ENCODE measurements around the gene APEX2.
"Not testable (repeated sequence)": the region's sequence is repeated elsewhere in the genome, so short reads cannot be mapped to it uniquely, and the experiment has no call there.

The APEX2 gene

DNA sequence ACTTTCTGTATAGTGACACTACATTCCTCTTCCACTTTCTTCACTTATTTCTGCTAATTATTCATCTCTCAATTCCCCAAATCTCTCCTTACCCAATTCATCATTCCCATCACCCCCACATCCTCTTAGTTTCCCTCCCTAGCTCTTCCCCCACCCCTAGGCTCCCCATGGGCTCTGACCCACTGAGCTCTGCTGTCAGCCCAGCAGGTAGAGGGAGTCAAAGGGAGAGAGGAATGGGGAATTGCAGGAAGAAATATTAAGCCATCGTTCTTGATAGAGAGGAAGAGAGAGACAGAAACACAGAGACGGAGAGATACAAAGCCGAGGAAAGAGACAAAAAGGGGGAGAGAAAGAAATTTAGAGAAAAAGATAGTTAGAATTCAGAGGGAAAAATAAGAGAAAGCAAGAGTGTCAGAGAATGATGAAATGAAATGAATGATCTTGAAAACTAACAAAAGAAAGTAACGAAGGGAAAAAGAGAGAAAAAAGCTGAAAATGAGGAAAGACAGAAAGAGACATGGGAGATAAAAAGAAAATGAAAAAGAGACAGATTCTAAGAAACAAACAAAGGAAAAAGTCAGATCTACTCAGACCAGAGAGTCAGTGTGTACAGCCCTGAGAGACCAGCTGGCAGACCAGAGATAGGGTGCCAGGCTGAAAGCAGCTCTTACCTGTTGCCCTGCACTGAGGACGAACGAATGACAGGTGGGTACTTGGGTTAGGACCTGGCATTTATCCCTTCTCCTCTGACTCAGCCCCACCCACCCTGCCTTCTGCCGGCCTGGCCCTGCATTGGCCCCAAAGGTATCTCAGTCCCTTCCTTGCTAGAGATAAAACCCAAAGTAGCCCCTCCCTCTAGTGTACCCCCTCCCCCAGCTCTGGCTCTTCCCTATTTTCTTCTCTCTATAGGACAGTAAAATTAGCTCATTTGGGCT is 30.4 kb downstream of the APEX2 start, which contains the start of gene ALAS2:
Gene ALAS2 (minus strand): TSS at position 707 of the 935 bp plus-strand sequence. CDS start 4,977 bp downstream, outside the sequence.
- Histone ChIP-seq H3K4me3 (no peak within 1 kb of the TSS), H3K27ac (no peak within 1 kb of the TSS)
- TF ChIP-seq, protein P1, sequence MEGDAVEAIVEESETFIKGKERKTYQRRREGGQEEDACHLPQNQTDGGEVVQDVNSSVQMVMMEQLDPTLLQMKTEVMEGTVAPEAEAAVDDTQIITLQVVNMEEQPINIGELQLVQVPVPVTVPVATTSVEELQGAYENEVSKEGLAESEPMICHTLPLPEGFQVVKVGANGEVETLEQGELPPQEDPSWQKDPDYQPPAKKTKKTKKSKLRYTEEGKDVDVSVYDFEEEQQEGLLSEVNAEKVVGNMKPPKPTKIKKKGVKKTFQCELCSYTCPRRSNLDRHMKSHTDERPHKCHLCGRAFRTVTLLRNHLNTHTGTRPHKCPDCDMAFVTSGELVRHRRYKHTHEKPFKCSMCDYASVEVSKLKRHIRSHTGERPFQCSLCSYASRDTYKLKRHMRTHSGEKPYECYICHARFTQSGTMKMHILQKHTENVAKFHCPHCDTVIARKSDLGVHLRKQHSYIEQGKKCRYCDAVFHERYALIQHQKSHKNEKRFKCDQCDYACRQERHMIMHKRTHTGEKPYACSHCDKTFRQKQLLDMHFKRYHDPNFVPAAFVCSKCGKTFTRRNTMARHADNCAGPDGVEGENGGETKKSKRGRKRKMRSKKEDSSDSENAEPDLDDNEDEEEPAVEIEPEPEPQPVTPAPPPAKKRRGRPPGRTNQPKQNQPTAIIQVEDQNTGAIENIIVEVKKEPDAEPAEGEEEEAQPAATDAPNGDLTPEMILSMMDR (IDR thresholded peaks at IDR 0.05): no peak
- no peak for DNase-seq (ENCODE audit: low spot score)

DNA sequence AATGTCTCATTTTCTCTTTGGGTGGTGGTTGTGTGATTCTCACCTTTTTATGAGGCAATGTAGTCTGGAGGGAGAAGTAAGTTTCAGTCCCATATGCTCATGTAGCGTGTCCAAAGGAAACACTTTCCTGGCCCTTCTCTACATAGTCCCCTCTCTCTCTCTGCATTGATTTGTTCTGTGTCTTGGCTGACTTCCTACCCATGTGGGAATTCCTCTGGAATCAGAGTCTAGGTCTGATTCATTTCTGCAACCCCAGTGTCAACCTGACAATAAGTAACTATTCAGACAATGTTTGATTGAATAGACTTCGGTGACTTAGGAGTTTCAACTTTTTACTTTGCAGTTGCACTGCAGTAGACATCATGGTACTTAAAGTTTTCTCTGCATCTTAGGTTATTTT is 33.3 kb downstream of the APEX2 start:
- no peak for DNase-seq (ENCODE audit: low spot score)
- no peak overlapping the region for H3K4me3 ChIP-seq
- TF ChIP-seq, protein P1 (IDR thresholded peaks at IDR 0.05): no peak
- H3K27ac ChIP-seq: no peak overlapping the region

DNA sequence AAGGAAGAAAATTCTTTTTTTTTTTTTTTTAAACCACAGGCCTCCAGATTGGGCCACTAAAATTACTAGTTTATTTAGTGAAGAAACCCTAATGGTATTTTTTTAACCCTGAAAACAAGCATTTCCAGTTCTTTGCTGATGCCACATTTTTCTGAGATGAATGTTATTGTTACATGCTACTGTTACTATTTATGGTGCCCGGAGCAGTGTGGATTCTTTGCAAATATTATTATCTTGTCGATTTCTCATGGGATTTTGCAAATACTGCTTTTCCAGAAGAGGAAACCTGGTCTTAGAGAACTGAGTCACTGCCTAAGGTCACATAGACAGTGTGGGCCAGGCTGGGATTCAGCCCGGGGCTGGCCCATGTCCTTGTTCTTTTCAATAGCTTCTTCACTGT is 39.3 kb downstream of the APEX2 start:
- Histone ChIP-seq H3K27ac (no peak overlapping the region), H3K4me3 (no peak overlapping the region)
- DNase-seq (ENCODE audit: low spot score): no peak
- TF ChIP-seq, protein P1 (IDR thresholded peaks at IDR 0.05): no peak

DNA sequence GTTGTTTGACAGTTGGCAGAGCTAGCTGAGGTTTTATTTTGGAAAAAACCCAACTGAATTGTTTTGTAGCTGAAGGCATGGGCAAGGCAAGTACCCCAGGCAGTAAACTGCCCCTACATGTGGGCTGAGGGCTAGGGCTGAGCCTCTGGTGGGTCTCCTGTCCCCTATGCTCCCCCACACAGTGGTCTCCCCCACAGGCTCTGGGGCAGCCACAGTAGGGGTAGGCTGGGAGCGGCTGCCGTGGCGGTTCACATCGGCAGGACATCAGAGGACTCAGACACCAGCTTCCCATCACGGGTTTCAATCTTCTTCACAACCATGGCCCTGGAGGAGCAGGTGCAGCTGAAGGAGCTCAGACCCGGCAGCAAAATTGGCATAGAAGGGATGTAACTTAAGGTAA is 41.4 kb downstream of the APEX2 start:
- Histone ChIP-seq H3K27ac (no peak overlapping the region), H3K4me3 (no peak overlapping the region)
- TF ChIP-seq, protein P1 (IDR thresholded peaks at IDR 0.05): no peak
- no peak for DNase-seq (ENCODE audit: low spot score)

DNA sequence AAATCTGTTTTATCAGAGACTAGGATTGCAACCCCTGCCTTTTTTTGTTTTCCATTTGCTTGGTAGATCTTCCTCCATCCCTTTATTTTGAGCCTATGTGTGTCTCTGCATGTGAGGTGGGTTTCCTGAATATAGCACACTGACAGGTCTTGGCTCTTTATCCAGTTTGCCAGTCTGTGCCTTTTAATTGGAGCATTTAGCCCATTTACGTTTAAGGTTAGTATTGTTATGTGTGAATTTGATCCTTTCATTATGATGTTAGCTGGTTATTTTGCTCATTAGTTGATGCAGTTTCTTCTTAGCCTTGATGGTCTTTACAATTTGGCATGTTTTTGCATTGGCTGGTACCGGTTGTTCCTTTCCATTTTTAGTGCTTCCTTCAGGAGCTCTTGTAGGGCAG is 50.4 kb downstream of the APEX2 start:
- not testable (repeated sequence) for DNase-seq (ENCODE audit: low spot score); H3K27ac ChIP-seq; H3K4me3 ChIP-seq

DNA sequence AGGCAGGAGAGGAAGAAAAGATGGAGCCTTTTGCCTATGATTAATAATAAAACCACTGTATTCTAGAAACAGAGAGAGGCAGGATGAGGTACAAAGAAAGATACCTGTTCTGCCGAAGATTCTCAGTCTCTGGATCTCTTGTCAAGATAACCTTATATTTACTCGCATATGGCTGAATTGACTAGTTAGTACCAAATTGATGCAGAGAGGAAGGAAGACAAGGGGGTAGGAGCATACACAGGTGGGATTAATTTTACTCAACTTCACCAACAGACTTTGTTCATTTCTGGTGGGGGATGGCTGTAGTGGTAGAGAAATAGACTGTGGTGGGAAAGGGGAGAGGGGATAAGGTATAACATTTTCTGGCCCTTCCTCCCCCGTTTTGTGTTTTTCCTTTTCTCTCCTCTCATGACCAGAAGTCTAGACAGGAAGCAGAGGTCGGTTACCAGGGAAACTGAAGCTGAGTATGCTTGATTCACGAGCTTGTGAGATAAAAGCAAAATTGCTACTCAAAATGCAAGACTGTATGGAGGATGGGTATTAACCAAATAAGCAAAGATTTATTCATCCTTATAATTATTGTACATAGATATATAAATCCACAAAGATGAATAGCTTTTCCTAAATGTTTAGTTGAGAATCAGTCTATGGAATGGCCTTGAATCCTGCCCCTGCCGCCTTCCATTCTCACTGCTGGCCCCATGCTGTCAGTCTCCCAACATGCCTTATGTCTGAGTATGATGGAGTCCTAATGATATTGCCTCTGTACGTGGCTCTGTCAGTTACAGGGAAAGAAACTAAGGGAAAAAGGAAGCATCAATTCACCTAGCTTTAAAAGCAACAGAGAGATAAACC is 56.9 kb downstream of the APEX2 start:
- no peak for DNase-seq (ENCODE audit: low spot score)
- TF ChIP-seq, protein P1 (IDR thresholded peaks at IDR 0.05): no peak
- Histone ChIP-seq H3K4me3 (peak overlapping the region; percentile 46), H3K27ac (no peak overlapping the region)

DNA sequence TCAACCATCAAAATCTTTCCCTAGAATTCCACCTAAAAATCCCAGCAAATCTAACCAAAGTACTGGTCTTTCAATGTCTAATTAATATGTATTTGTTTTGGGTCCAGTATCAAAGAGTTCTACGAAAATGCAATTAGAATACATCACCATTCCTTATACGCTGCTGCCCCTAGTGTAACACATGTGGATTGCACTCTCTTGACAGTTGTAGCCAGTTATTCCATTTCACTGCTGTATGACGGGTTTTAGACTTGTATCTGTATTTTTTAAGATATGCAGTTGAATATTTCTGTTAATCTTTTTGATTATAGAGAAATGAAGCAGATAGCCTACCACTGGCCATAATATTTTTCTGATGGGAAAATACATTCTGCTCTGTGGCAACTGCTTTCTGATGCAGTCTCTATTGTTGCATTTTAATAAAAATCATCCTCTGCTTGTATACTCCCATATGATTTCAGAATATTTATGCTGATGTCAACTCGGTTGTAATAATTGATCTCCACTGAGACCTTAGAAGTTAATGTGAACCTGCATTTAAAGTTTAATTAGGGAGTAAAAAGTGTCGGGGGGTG is 57.6 kb downstream of the APEX2 start:
- no peak overlapping the region for H3K27ac ChIP-seq
- TF ChIP-seq, protein P1 (IDR thresholded peaks at IDR 0.05): peak; percentile 57
- H3K4me3 ChIP-seq: peak overlapping the region; percentile 46
- no peak for DNase-seq (ENCODE audit: low spot score)

Data from coronary artery (tissue), 2 donors.